ENCODE results near the gene KIT. TPM values are rescaled to one million over a fixed set of nuclear protein-coding genes. Genes with fewer than 3 reads are reported as not detected.

Gene KIT
- total RNA-seq, 1 experiment from 2014 or later, result 1.5 TPM

- CTCF ChIA-PET, result no interaction called here
- Histone ChIP-seq H3K27ac (ENCODE audit: low read length) (no peak overlapping the region), H3K27me3 (ENCODE audit: control insufficient read depth, insufficient read depth, low read length) (no peaks in the 10 kb centered on the region), H3K4me1 (ENCODE audit: control insufficient read depth, insufficient read depth, low read length) (no peaks in the 10 kb centered on the region), H3K4me3 (ENCODE audit: low read depth in 2 of 2, low read length in 2 of 2) (no peak overlapping the region), H3K9me3 (ENCODE audit: control insufficient read depth, insufficient read depth, low read depth, low read length) (no peaks in the 10 kb centered on the region), H3K36me3 (ENCODE audit: control insufficient read depth, insufficient read depth, low read length) (no peaks in the 10 kb centered on the region)
- no TSS peak for BruUV-seq (replicated peaks)
- intact Hi-C loops (cut with micrococcal nuclease; ENCODE audit: unreplicated experiment) (no loop called here), in situ Hi-C loops (cut with HindIII; ENCODE audit: low pct_unique_long_range_greater_than_20kb, low sequenced_read_pairs) (no loop called here)
- no peak for ATAC-seq
- POLR2A ChIA-PET, result no interaction called here
- no peak for DNase-seq (ENCODE audit: low read depth, low spot score)
- TF ChIP-seq POLR2AphosphoS5 (IDR thresholded peaks at IDR 0.05; ENCODE audit: low read depth, low read length) (no peak), REST (IDR thresholded peaks at IDR 0.05; ENCODE audit: insufficient read depth in 1 of 2, low read depth in 2 of 2, low read length in 1 of 2) (no peak), SIN3A (IDR thresholded peaks at IDR 0.05; ENCODE audit: borderline replicate concordance, insufficient read depth, low read depth, low read length) (no peak)
- TF ChIP-seq, protein P1, sequence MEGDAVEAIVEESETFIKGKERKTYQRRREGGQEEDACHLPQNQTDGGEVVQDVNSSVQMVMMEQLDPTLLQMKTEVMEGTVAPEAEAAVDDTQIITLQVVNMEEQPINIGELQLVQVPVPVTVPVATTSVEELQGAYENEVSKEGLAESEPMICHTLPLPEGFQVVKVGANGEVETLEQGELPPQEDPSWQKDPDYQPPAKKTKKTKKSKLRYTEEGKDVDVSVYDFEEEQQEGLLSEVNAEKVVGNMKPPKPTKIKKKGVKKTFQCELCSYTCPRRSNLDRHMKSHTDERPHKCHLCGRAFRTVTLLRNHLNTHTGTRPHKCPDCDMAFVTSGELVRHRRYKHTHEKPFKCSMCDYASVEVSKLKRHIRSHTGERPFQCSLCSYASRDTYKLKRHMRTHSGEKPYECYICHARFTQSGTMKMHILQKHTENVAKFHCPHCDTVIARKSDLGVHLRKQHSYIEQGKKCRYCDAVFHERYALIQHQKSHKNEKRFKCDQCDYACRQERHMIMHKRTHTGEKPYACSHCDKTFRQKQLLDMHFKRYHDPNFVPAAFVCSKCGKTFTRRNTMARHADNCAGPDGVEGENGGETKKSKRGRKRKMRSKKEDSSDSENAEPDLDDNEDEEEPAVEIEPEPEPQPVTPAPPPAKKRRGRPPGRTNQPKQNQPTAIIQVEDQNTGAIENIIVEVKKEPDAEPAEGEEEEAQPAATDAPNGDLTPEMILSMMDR (IDR thresholded peaks at IDR 0.05), result no peak
These were observed 69.2 kb downstream of the KIT start for GRCh38 chr4:54726907-54727306.

DNA sequence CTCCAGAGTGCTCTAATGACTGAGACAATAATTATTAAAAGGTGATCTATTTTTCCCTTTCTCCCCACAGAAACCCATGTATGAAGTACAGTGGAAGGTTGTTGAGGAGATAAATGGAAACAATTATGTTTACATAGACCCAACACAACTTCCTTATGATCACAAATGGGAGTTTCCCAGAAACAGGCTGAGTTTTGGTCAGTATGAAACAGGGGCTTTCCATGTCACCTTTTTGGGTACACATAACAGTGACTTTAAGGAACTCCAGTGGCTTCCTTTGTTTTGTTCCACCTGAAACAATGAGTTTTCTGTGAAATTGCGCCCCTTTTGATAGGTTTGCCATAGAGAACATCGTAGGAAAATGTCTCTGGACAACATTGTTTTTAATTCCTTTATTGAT, 69.6 kb downstream of the KIT start:
- no TSS peak for BruUV-seq (replicated peaks)
- Histone ChIP-seq H3K27ac (ENCODE audit: low read length) (no peak overlapping the region), H3K4me3 (ENCODE audit: low read depth in 2 of 2, low read length in 2 of 2) (no peak overlapping the region), H3K4me1 (ENCODE audit: control insufficient read depth, insufficient read depth, low read length) (no peaks in the 10 kb centered on the region), H3K27me3 (ENCODE audit: control insufficient read depth, insufficient read depth, low read length) (no peaks in the 10 kb centered on the region), H3K9me3 (ENCODE audit: control insufficient read depth, insufficient read depth, low read depth, low read length) (no peaks in the 10 kb centered on the region), H3K36me3 (ENCODE audit: control insufficient read depth, insufficient read depth, low read length) (no peaks in the 10 kb centered on the region)
- DNase-seq (ENCODE audit: low read depth, low spot score), result no peak
- ATAC-seq, result no peak
- in situ Hi-C loops (cut with HindIII; ENCODE audit: low pct_unique_long_range_greater_than_20kb, low sequenced_read_pairs) (no loop called here), intact Hi-C loops (cut with micrococcal nuclease; ENCODE audit: unreplicated experiment) (no loop called here)
- ChIA-PET POLR2A (no interaction called here), CTCF (no interaction called here)
- no peak for TF ChIP-seq POLR2AphosphoS5 (IDR thresholded peaks at IDR 0.05; ENCODE audit: low read depth, low read length)
- no peak for TF ChIP-seq SIN3A (IDR thresholded peaks at IDR 0.05; ENCODE audit: borderline replicate concordance, insufficient read depth, low read depth, low read length)
- TF ChIP-seq, protein P1 (IDR thresholded peaks at IDR 0.05), result no peak
- no peak for TF ChIP-seq TCF7L2 (IDR thresholded peaks at IDR 0.05; ENCODE audit: low read depth, low read length)
- TF ChIP-seq REST (IDR thresholded peaks at IDR 0.05; ENCODE audit: insufficient read depth in 1 of 2, low read depth in 2 of 2, low read length in 1 of 2), result no peak
